Activated naive CD4-positive, alpha-beta T cell treated with anti-CD3 and anti-CD28 coated beads, Interleukin-2, amount 50 U/mL, for 72 hours (primary cell): ENCODE results near the gene NR6A1. TPM values are rescaled to one million over a fixed set of nuclear protein-coding genes. Genes with fewer than 3 reads are reported as not detected.

ENCODE experiments used
- ATAC-seq, 2 donors: fragments of 150-1000 bp; cut with Tn5 transposase; 2 replicates each; pipeline ENCODE4 v1.10.0; 2021; ENCODE audit warnings: mild to moderate bottlenecking in 2 of 2, moderate library complexity in 2 of 2
- DNase-seq, 2 donors: peaks; one replicate each; pipeline ENCODE4 v3.0.0; 2021 to 2022; ENCODE audit warnings: low spot score in 2 of 2
- H3K27ac Mint-ChIP-seq, 2 donors: one replicate each; pipeline ENCODE4 v1.8.0; 2022; ENCODE audit warnings: mild to moderate bottlenecking in 2 of 2, mixed read lengths in 2 of 2
- H3K36me3 Mint-ChIP-seq, 2 donors: one replicate each; pipeline ENCODE4 v1.8.0; 2022; ENCODE audit warnings: mixed read lengths in 2 of 2
- H3K9me3 Mint-ChIP-seq, 2 donors: one replicate each; pipeline ENCODE4 v1.8.0; 2022; ENCODE audit warnings: mixed read lengths in 2 of 2
- total RNA-seq, 2 donors: library from RNA; stranded (reverse); gene quantifications; one replicate each; pipeline ENCODE4 v1.2.3, GENCODE V29; 2022

The NR6A1 gene
- total RNA-seq, 2 donors from 2014 or later = 0.58 to 0.84 TPM

GRCh38 chr9:124473310-124473709 is 297.8 kb downstream of the NR6A1 start:
- no peak for DNase-seq
- Mint-ChIP-seq H3K9me3 (no peaks in the 10 kb centered on the region), H3K36me3 (no peaks in the 10 kb centered on the region), H3K27ac (no peak overlapping the region)
- ATAC-seq = no peak

GRCh38 chr9:124472770-124473169 is 298.3 kb downstream of the NR6A1 start:
- Mint-ChIP-seq H3K9me3 (no peaks in the 10 kb centered on the region), H3K36me3 (no peaks in the 10 kb centered on the region), H3K27ac (no peak overlapping the region)
- DNase-seq = no peak
- ATAC-seq = no peak

GRCh38 chr9:124471761-124472160 is 299.4 kb downstream of the NR6A1 start:
- DNase-seq (no peak), ATAC-seq (no peak)
- H3K9me3 Mint-ChIP-seq = no peaks in the 10 kb centered on the region
- peak overlapping the region in 1 of 2 donors; percentile 72 for H3K27ac Mint-ChIP-seq
- no peaks in the 10 kb centered on the region for H3K36me3 Mint-ChIP-seq

DNA sequence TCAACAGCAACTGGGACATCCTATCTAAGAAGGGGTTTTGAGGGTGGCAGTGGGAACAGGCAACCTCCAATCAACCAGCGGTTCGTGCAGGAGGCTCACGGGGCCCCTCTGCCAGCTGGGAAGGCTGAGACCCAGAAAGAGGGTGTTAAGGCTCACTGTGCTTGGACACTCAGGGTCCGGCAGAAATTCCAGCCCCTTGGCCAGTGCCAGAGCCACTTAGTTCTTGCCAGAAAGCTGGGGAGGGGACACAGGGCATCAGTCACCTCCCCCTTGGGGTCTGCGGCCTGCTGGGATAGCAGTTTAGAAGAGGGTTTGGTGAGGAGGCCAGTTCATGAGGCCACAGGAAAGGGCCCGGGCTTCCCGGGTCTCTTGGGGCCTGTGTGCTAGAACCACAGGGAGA is 300.4 kb downstream of the NR6A1 start:
- ATAC-seq (no peak), DNase-seq (no peak)
- Mint-ChIP-seq H3K27ac (no peak overlapping the region), H3K36me3 (no peaks in the 10 kb centered on the region), H3K9me3 (no peaks in the 10 kb centered on the region)

GRCh38 chr9:124470306-124470705 is 300.8 kb downstream of the NR6A1 start:
- no peak for ATAC-seq

DNA sequence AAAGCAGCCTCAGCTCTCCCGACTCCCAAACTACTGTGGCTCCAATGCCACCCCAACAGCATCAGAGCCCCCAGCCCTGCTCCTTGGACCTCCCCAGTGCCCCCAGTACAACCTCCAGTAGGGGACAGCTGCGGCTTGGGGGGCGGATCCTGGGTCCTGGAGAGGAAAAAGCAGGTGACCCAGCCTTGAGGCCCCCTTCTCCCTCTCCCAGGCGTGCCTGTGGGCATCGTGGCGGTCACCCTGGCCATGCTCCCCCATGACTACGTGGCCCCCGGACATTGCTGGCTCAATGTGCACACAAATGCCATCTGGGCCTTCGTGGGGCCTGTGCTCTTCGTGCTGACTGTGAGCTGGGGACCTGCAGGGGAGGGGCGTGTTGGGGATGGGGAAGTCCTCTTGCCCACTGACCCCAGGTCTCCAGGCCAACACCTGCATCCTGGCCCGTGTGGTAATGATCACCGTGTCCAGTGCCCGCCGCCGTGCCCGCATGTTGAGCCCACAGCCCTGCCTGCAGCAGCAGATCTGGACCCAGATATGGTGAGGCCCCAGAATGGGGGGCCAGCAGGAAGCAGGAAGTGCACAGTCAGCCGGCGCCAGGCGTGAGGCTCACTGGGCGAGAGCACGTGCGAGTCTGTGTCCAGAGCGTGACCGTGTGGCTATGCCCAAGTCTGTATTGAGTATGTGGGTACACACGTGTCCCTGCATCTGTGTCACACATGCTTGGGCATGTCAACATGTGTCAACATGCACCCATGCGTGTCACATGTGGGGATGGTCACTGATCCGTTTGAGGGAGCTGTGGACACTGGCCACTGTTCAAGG is 301.9 kb downstream of the NR6A1 start:
- DNase-seq (no peak), ATAC-seq (no peak)
- no peaks in the 10 kb centered on the region for H3K36me3 Mint-ChIP-seq
- no peaks in the 10 kb centered on the region for H3K9me3 Mint-ChIP-seq
- H3K27ac Mint-ChIP-seq = peak overlapping the region in 1 of 2 donors; percentile 30

More at GRCh38 chr9:124470306-124470705, 300.8 kb downstream of the NR6A1 start:
- Mint-ChIP-seq H3K27ac (no peak overlapping the region), H3K9me3 (no peaks in the 10 kb centered on the region), H3K36me3 (no peaks in the 10 kb centered on the region)
- no peak for DNase-seq

- DNase-seq (no peak), ATAC-seq (no peak)
- Mint-ChIP-seq H3K9me3 (no peaks in the 10 kb centered on the region), H3K27ac (no peak overlapping the region), H3K36me3 (no peaks in the 10 kb centered on the region)
Observed at GRCh38 chr9:124468061-124468740, 302.9 kb downstream of the NR6A1 start.

DNA sequence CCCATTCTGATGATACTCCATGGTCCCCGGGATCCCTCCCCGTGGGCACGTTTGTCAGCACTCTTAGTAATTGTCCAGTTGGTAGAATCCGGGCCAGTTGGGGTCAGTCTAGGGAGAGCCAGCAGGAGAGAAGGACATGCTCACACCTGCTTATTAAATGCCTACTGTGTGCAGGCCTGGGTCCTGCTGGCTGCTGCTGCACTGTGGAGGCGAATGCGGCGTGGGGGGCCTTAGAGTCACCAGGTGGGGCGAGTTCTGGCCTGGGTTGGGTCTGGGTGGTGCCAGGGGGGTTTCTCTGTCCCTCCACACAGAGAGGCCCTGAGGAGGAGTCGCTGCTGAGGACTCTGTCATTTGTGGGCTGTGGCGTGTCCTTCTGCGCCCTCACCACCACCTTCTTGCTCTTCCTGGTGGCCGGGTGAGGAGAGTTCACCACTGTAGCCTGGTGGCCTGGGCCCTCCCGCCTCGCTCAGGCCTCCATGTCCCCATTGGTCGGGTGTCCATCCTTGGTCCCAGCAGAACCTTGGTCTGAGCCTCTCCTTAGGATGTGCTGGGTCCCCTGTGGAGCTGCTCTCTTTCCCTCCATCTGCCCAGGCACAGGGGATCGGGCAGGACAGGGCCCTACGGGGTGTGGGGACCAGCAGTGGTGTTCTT is 303.6 kb downstream of the NR6A1 start:
- no peaks in the 10 kb centered on the region for H3K9me3 Mint-ChIP-seq
- H3K27ac Mint-ChIP-seq = no peak overlapping the region
- no peak for ATAC-seq
- H3K36me3 Mint-ChIP-seq = no peaks in the 10 kb centered on the region
- no peak for DNase-seq

Other genes starting within 250 kb of the NR6A1 start
- gene OLFML2A, start 5.8 kb upstream of the NR6A1 start, total RNA-seq = not detected
- not detected for gene WDR38, start 82.1 kb upstream of the NR6A1 start, total RNA-seq
- gene RPL35, start 90.6 kb upstream of the NR6A1 start, total RNA-seq = 1,000 to 10,000 TPM; 1,912 to 2,066 TPM
- 10 to 100 TPM; 86.2 to 86.5 TPM for gene ARPC5L, start 90.8 kb upstream of the NR6A1 start, total RNA-seq
- gene GOLGA1, start 169.8 kb upstream of the NR6A1 start, total RNA-seq = 10 to 100 TPM; 22.5 to 22.7 TPM